DMS79 treated with DMSO at 0.1 percent for 48 hours (cell line): ENCODE measurements around the gene MPPED2.

Experiments
- DNase-seq: peaks from one replicate; lab custom pipeline; 2025; lab: John Stamatoyannopoulos, UW

MPPED2 gene

DNA sequence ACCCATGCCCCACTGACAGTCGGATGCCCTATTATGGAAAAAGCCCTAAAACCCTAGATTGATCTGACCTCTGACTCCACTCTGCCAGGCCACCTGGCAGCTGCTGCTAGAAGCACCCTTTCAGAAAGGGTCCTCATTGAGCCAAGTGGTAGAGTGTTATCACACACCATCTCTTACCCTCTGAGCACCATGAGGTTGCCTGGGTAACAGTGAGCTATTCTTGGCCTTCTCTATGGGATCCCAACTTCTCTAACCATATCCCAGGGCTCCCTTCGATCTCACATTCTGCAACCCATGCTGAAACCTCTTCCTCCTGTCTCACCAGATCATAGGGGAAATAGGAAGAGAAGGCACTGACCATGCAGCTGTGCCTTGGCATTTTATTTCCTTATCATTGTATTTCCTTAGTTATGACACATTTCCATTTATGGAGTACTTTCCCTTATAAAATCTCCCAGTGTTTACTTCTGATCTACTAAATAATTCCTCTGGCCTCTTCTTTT is 52.7 kb downstream of the MPPED2 start:
- peak; percentile 78 for DNase-seq

DNA sequence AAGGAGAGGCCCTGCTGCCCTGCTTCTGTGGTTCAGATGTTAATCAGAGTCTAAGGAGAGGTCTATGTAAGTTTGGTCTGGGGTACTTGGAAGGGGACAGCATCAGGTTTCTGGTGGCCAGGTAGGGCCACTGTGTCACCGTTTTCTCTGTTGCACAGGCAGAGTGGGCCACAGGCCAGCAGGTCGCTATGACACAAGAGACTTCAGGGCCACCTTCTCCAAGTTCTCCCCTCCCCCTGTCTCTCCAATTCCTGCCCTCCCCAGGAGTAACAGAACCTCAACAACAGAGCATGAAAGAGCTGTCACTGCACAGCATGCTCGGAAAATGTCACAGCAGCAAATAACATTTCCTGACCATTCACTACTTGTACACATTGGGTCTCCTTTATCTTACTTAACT is 58.6 kb downstream of the MPPED2 start:
- DNase-seq, result no peak

DNA sequence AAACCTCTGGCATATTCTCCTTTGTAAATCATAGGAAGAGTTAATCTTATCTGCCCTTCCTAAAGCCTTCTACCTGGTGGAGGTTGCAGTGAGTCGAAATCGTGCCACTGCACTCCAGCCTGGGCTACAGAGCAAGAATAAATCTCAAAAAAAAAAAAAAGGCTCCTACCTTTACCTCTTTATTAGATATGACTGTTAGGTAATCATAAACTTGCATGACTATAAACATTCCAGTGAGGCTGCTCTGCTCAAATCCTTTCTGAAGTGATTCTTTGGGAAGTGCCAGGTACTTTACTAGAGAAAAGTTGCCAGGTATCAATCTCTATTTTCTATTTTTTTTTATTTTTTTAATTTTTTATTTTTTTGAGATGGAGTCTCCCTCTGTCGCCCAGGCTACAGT is 59.6 kb downstream of the MPPED2 start:
- DNase-seq, result no peak

DNA sequence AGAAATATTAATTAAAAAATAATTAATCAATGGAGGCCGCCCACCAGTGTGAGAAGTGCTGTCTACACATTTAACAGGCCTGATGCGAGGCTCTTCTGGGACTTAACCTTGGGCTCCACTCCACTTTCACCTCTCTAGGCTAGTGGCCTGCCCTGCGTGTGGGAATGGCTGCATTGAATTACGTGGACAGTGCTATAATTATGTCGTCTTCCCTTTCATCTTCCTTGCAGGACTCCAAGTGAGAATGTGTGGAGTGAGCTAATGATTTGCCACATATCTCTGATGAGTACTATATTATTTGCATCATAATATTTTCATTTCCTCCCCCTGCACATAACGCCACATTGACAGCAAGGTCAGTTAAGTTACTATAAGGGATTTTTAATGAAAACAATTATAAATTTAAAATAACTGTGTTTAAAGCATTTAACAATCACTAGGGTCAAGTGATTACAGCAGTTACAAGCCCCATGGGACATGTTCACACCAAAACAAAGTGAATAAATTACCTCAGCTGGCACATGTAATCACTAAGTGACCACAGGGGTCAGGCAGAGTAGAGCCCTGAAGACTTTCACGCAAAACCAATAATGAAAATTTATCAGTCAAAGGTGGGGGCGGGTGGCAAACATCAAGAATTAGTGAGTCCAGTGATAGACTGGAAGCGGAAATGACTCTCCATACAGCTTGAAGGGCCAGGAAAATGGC is 63.5 kb downstream of the MPPED2 start:
- no peak for DNase-seq

DNA sequence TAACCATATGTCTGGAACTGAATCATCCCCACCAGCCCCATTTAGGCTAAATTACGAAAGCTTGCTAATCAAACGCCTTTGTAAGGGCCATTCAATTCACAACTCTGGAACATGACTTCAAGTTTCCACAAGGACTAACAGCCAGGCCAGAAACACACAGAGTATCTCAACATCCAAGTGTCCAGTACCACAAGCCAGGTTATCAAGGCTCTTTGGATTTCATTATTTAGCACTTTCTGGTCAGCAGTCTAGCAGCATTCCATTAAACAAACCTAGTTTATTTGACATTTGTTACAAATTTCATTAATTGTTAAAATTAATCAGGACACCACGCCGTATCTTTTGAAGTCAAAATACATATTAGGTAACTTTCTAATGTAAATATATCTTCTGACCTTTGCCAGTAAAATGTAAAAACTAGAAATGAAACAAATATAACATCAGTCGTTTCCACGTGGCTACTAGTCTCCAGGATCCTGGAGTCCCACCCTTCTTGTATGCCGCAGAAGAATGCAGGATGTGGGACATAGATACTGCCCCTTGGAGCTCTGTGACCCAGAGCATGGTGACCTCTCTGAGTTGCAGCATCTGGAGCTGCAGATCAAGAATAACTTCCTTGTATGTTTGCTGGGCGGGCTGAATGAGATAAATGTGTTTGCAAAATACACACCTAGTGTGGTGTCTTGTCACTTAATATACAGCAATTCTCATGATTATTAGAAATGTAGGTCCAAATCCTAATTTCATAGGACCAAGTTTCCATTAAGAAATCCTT is 64.7 kb downstream of the MPPED2 start:
- DNase-seq, result no peak

DNA sequence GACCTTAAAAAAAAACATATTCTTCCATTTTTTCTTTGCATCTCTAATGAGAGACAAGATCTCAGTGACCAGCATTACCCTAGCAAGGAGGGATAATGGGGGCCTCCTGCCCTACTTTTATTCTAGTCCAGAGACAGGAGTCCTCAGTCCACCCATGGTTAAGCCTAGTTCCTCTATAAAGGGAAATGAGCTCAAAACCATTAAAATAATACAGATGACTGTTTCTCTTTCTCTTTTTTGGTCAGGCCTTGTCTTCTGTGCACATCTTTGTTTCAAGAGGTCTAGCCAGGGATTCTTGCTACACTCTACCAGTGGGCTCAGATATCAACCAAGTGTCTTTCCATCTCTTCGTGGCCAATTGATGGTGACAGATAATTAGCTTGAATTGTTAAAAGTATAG is 73.1 kb downstream of the MPPED2 start:
- DNase-seq, result no peak

DNA sequence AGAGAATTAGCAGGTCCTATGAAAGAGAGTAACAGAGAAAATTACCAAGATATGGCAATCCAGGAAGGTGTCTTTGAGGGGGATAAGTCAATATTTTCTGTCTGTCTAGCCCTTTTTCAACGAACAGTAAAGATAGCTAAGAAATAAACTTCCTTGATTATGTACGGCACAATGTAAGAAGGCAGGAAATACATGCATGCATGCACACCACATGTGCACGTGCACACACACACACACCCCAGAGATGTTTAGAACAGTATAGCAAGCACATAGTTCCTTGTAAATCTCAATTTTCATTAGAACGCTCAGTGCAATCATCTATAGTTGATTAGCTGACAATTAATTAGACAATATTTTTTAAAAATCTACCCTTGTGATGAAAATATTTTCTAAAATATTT is 74.7 kb downstream of the MPPED2 start:
- DNase-seq, result no peak

DNA sequence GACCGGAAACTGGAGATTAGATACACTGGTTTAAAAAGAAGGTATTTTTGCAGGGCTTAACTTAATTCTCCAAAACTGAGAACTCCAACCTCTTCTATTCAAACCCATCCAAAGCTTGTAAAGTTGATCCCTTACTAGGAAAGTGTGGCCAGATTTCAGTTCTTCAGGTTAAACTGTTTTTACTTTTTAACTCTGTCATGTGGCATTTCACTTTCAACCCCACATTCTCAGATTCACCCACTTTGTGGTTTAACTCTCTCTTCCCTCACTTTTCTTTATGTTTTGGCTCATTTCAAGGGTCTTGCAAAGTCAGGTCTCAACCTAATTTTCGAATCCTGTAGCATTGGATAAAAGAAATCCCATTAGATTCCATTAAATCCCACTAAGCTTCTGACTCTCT is 75.4 kb downstream of the MPPED2 start:
- no peak for DNase-seq

DNA sequence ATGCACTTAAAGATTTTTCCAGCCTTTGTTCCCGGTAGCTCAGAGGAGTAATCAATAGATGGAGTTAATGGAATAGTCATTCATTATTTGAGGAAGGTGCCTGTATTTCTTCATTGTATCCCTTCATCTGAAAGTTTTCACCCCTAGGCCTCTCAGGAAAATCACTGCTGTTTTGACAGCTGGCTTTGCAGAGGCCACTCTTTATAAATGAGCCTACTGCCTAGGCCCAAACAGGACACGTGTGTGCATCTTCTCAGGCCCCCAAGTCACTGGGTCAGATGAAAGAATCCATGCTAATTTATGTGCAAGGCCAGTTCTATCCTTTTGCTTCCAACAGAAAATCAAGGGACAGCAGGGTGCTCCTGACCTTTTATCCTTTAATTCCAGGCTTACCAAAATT is 76.8 kb downstream of the MPPED2 start:
- no peak for DNase-seq

DNA sequence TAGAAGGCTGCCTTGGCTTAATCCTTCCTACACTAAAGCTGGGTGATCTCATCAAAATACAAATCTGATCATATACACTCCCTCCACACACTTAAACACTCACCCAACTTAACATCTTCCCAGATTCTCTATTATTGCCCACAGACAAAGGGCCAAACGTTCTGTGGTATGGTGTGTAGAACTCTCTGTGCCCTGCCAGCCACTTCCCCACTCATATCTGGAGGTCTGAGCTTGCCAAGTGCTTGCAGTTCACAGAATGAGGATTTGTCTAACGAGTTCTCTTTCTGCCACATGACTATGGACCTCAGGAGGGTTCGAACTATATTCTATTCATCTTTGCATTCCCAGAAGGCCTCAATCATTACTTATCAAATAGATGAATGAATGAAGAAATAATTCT is 77.6 kb downstream of the MPPED2 start:
- DNase-seq, result no peak

DNA sequence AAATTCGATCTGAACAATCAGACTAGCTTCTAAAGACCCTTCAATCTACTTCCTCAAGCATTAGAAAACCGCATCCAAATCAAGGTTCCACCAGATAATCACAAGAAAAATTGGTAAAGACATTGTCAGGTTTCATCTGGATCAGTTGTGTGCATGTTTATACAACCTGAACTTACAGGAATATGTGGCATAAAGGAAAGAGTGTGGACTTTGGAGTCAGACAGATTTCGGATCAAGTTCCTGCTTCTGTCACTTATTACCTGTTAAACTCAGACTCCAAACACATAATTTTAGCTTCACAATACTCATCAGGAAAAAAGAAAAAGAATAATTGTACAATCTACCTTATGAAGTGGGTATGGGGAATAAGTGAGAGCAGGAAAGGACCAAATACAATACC is 80.5 kb downstream of the MPPED2 start:
- DNase-seq, result no peak

DNA sequence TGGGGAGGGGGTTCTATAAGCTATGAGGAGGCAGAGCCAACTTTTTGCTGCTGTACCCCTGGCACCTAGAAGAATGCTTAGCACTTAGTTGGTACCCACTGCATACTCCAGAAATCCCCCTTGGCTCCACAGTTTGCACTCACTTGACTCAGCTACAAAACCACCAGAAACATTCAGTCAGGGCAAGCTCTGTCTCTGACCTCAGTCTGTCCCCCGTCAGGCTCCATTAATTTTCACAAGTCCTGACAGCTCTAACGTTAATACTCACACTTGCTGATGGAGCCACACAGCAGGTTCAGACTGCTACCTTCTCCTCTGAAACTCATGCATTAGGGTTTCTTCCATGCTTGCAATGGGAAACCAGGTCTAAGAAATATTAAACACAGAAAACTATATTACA is 81.7 kb downstream of the MPPED2 start:
- DNase-seq, result no peak

DNA sequence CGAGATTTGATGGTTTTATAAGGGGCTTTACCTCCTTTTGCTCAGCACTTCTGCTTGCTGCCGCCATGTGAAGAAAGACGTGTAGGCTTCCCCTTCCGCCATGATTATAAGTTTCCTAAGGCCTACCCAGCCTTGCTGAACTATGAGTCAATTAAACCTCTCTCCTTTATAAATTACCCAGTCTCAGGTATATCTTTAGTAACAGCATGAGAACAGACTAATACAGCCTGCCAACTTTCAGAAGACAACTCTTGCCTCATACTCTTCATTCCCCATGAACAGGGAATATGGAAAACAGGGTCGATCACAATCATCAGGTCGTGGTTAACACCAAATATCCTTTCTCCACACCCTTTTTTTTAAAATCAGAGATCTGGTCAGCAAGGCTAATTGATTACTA is 83.0 kb downstream of the MPPED2 start:
- no peak for DNase-seq

DNA sequence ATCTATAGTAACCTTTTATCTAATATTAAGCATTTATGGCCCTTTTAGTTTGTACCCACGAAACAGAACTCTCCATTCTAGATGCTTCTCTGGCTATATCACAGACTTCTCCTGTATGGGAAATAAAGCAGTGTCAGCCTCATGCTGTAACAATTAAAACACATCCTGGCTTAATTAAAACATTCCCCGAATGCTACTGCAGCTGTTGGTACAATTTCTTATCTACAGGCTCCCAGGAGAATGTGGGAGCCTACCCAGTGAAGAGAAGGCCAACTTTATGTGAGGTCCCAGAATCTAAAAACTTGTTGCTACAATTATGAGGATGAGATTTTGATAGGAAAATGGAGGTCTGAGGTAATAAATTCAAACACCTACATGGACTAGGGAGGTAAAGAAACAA is 83.8 kb downstream of the MPPED2 start:
- no peak for DNase-seq

DNA sequence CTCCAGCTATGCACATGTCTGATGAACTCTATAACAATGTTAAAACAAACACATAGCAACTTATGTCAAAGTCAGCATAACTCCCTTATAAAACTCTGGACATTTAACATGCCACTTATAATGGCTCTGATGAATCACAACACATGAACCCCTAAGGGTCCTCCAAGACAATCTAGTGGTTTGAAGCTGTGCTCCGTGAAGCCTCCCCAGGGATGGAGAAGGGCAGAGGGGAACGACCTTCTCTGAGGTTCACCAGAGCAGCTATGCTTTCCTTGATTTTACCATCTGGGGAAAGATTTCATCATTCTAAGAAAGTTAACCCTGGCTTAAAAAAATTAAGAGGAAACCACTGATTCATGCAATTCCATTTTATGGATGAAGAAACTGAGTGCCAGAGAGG is 84.4 kb downstream of the MPPED2 start:
- no peak for DNase-seq

DNA sequence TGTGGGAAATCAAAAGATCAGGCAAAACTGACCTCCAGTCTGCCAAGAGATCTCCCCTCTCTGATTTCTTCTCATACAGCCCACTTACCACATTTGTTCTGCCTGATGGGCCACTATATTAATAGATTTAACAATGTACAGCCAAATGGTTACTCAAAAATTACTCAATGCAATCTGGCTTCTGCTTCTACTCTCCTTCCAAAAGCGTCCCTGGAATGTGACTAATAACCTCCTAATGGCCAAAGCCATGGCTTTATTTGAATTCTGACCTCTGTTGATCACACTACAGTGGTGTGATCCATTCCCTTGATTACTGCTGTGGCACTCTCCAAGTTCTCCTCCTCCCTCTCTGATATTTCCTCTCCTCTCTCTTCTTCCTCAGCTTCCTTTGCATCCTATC is 86.2 kb downstream of the MPPED2 start:
- DNase-seq, result no peak

DNA sequence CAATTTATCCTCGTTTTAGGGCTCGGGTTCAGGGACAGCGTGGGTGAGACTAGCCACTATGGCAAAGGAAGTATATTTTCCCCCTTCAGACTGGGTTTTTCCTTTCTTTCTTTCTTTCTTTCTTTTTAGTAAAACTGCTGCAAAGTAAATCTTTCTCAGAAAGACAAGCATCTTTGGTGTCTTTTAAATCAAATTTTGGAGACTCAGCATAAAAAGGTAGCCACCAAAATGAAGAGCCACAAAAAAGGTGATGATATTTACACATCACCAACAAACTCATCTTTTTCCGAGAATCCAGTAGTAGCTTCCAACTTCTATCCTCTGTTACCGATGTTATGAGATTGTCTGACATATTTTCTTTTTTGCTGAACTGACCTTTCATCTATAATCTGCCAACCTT is 88.6 kb downstream of the MPPED2 start:
- DNase-seq, result no peak

DNA sequence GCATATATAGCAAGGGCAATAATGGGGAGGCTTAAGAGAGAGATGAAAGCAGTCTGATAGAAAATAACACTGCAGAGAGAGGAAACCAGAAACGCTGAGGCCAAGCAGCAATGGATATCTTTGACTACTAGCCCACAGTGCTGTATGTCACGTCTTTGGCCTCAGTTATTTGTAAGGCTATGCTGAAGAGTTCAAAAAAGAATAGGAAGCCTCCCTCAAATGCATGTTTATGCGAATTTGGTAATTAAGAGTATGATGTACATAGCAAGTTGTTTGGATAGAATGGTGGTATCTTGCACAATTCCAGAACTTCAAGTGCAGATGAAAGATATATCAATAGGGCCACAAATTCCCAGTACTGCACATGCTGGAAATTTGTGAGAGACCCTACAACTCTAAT is 89.2 kb downstream of the MPPED2 start:
- DNase-seq, result no peak

DNA sequence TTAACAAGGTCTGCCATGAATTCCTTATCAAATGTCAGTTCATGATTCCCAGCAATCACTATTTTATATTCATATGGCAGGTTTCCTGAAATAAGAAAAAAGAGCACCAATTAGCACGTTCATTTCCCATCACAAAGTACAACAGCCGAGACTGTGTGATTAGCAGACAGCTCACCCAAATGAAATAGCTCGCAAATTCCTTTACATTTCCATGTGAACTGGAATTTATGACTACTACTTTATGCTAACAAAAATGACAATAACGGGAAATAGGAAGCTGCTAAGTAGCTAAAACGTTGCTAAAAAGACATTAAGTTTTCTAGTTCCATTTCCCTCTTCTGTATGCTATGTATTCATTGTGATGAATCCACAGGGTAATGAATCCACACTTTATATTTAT is 90.7 kb downstream of the MPPED2 start:
- no peak for DNase-seq

DNA sequence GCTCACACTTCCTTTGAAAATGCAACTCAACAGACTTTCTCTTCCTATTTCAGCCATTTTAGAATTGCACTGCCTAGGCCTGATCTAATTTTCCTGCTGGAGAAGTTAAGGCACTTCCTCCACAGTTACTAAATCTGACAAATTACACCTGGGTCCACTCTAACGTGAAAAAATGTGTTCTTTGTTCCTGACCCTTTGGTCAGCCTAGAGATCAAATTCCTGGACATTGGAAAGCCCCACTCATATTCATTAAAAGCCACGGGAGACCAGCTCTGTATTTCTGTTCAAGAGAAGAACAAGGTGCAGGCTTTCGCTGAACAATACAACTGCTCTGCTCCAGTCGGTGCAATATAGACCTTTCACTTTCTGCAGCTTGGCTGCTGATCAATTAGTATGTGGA is 96.6 kb downstream of the MPPED2 start:
- DNase-seq, result no peak

DNA sequence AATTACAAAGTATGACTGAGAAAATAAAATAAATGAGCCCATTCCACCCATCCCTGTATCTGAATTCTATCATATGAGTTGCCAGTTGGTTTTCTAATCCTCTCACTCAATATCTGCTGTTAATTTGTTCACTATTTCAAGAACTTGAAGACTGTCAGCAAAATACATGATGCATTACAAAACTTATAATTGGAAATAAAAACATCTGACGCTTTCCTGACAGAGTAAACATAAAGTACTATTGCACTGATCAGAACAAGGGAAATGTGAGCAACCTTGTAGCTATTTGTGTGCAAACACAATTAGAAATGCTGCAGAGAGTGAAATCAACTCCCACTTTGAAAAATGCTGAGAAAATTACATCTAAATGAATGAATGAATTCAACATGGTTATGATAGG is 97.1 kb downstream of the MPPED2 start:
- no peak for DNase-seq

DNA sequence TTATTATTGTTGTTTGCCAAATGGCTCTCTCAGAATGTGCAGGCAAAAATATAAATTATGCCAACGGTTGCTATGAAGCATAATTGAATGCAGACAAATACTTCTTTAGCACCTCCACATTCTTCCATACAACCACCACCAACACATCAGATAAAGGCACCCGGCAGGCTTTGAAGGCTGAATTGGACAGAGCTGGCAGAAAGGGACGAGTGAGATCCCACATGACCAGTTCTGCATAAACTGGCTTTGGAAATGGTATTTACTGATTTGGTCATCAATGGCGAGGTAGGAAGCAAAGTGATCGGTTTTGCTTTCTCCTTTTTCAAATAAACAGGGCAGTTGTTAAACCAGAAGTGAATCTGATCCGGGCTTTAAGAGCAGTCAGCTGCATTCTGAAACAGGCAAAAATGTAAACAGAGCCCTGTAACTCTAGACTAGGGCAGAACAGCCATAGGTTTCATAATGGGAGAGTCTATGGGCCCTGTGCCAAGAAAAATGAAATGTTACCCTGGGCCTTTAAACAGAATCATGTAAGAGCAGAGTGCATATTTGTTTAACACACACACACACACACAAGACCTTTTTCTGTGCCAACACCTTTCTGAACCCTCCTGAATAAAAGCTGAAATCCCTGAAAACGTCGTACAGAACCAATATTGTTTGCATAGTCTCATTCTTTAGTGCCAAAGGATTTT is 97.7 kb downstream of the MPPED2 start:
- peak; percentile 84 for DNase-seq
